DOHH2 (cell line): Measurements from ENCODE around the gene KIRREL3.

Source experiments
- H3F3A ChIP-seq: fragments of 200-600 bp; sonication (generic), shearing (Covaris generic); 2 replicates; pipeline ENCODE4 v1.6.0; 2016; ENCODE audit warnings: antibody characterized with exemption, mild to moderate bottlenecking; ENCODE audit not compliant: control insufficient read depth, insufficient read depth
- H3K27ac ChIP-seq: fragments of 200-600 bp; sonication (generic); 2 replicates; pipeline ENCODE4 v1.5.1; 2014; ENCODE audit warnings: low read depth, mild to moderate bottlenecking, low read length, moderate library complexity
- H3K27me3 ChIP-seq: fragments of 200-600 bp; sonication (generic); 2 replicates; pipeline ENCODE4 v1.6.1; 2014; ENCODE audit warnings: mild to moderate bottlenecking, low read length, mixed read lengths; ENCODE audit not compliant: control insufficient read depth
- H3K36me3 ChIP-seq: fragments of 200-600 bp; sonication (generic); 2 replicates; pipeline ENCODE4 v1.6.1; 2014; ENCODE audit warnings: mild to moderate bottlenecking, low read length, moderate library complexity, mixed read lengths; ENCODE audit not compliant: control insufficient read depth
- H3K4me1 ChIP-seq: fragments of 200-600 bp; sonication (generic); 2 replicates; pipeline ENCODE4 v1.6.1; 2014; ENCODE audit warnings: mild to moderate bottlenecking, low read length, mixed read lengths; ENCODE audit not compliant: control insufficient read depth
- H3K4me2 ChIP-seq: fragments of 200-600 bp; sonication (generic); 2 replicates; pipeline ENCODE4 v1.6.0; 2014; ENCODE audit warnings: mild to moderate bottlenecking, low read length, moderate library complexity
- H3K4me3 ChIP-seq: fragments of 200-600 bp; sonication (generic); 2 replicates; pipeline ENCODE4 v1.5.1; 2014; ENCODE audit warnings: mild to moderate bottlenecking, low read length, mixed read lengths
- H3K79me2 ChIP-seq: fragments of 200-600 bp; sonication (generic); 2 replicates; pipeline ENCODE4 v1.6.1; 2014; ENCODE audit warnings: mild to moderate bottlenecking, low read length, mixed read lengths; ENCODE audit not compliant: control insufficient read depth
- H3K9me2 ChIP-seq: fragments of 200-600 bp; sonication (generic); replicated peaks from 2 replicates; pipeline ENCODE4 v1.6.1; 2014; ENCODE audit warnings: mild to moderate bottlenecking, low read length, mixed read lengths; ENCODE audit not compliant: control insufficient read depth
- H3K9me3 ChIP-seq: fragments of 200-600 bp; sonication (generic); 2 replicates; pipeline ENCODE4 v1.6.1; 2014; ENCODE audit warnings: antibody characterized with exemption, low read length, mixed read lengths; ENCODE audit not compliant: control insufficient read depth, insufficient read depth
- H4K20me1 ChIP-seq: fragments of 200-600 bp; sonication (generic); 2 replicates; pipeline ENCODE4 v1.6.0; 2014; ENCODE audit warnings: low read depth, mild to moderate bottlenecking, antibody characterized with exemption, low read length, moderate library complexity; ENCODE audit not compliant: control insufficient read depth, insufficient read depth
- CTCF ChIP-seq: fragments of 200-600 bp; sonication (generic); IDR thresholded peaks from one replicate; pipeline ENCODE4 v1.5.1; 2014; ENCODE audit warnings: antibody characterized with exemption, mild to moderate bottlenecking, low read depth, low read length; ENCODE audit not compliant: poor library complexity, severe bottlenecking
- EZH2phosphoT487 ChIP-seq: fragments of 200-600 bp; sonication (generic); IDR thresholded peaks from 2 replicates; pipeline ENCODE4 v1.6.1; 2017; ENCODE audit warnings: borderline replicate concordance, mild to moderate bottlenecking, antibody characterized with exemption, low read length, moderate library complexity, mixed read lengths

KIRREL3 gene

GRCh38 chr11:126722956-126723664 is 277.5 kb downstream of the KIRREL3 start:
- no peaks in the 10 kb centered on the region for H3K4me1 ChIP-seq
- H3K9me3 ChIP-seq, result no peaks in the 10 kb centered on the region
- H3K36me3 ChIP-seq, result no peaks in the 10 kb centered on the region
- no peak overlapping the region for H3K4me3 ChIP-seq
- H3K4me2 ChIP-seq, result no peak overlapping the region
- no peaks in the 10 kb centered on the region for H3K27me3 ChIP-seq
- H3K27ac ChIP-seq, result no peak overlapping the region
- no peaks in the 10 kb centered on the region for H3K9me2 ChIP-seq
- H3K79me2 ChIP-seq, result no peaks in the 10 kb centered on the region
- H3F3A ChIP-seq, result no peaks in the 10 kb centered on the region
- no peak for TF ChIP-seq EZH2phosphoT487
- TF ChIP-seq CTCF, result no peak
- H4K20me1 ChIP-seq, result no peaks in the 10 kb centered on the region

GRCh38 chr11:126722006-126722736 is 278.4 kb downstream of the KIRREL3 start:
- TF ChIP-seq EZH2phosphoT487, result no peak
- TF ChIP-seq CTCF, result no peak
- Histone ChIP-seq H3K4me2 (no peak overlapping the region), H3K9me2 (no peaks in the 10 kb centered on the region), H3K9me3 (no peaks in the 10 kb centered on the region), H3K27me3 (no peaks in the 10 kb centered on the region), H3K79me2 (no peaks in the 10 kb centered on the region), H3F3A (no peaks in the 10 kb centered on the region), H3K36me3 (no peaks in the 10 kb centered on the region), H4K20me1 (no peaks in the 10 kb centered on the region), H3K27ac (no peak overlapping the region), H3K4me1 (no peaks in the 10 kb centered on the region), H3K4me3 (no peak overlapping the region)

DNA sequence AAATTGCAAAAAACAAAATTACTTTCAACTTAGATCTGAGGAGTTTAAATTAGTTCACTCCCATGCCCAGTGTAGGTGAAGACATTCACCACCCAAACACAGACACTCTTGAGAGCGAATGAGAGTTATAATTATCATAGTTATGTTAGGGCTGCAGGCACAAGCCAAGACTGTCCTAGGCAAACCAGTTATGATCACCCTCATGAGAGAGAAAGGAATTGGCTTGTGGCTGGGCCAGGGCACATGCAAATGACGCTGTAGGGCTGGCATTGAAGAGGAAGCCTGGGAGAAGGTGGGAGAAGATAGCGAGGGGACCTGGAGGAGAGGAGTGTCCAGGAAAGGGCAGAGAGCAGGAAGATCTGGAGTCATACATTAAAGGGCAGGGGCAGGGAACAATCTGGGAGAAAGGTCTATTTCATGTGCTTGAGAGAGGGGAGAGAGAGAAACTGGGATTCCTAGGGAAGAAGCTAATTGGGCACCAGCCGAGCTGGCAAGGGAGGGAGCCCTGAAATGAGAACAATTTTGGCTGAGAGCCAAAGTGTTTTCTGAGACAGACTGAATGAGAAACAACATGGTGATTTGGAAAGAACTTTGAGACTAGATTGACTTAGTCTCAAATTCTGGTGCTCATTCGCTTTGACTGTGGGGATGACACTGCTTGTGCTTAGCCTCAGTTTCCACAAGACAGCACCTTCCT is 279.9 kb downstream of the KIRREL3 start:
- no peaks in the 10 kb centered on the region for H3K9me3 ChIP-seq
- no peak overlapping the region for H3K4me3 ChIP-seq
- H3K27me3 ChIP-seq, result no peaks in the 10 kb centered on the region
- H3F3A ChIP-seq, result no peaks in the 10 kb centered on the region
- no peaks in the 10 kb centered on the region for H3K36me3 ChIP-seq
- H4K20me1 ChIP-seq, result no peaks in the 10 kb centered on the region
- H3K9me2 ChIP-seq, result no peaks in the 10 kb centered on the region
- no peaks in the 10 kb centered on the region for H3K4me1 ChIP-seq
- no peak overlapping the region for H3K4me2 ChIP-seq
- no peaks in the 10 kb centered on the region for H3K79me2 ChIP-seq
- no peak overlapping the region for H3K27ac ChIP-seq
- TF ChIP-seq CTCF, result no peak
- no peak for TF ChIP-seq EZH2phosphoT487
